Measurements from ENCODE around the gene GANC. TPM values are rescaled to one million over a fixed set of nuclear protein-coding genes. Genes with fewer than 3 reads are reported as not detected.

Gene GANC
- total and polyA plus RNA-seq, 2 donors (not counting 1 experiment from before 2014, with no cell fraction given): 15.1 to 24.6 TPM

DNA sequence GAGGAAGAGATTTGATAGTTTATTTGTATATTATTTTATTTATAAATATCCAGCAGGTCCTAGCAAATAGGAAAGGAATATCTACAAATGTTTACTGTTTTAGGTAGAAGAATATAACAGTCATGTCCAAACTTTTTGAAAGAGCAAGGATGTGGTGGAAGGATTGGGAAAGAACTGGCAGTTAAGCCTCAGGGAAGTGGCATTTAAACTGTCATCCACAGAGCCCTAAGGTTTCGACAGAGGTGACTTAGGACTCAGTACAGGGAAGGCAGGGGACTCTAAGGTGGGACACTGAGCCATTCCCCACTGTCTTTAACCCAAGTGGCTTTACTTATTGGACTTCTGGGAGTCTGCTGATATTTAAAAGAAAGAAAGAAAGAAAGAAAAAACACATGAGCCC is 12.0 kb downstream of the GANC start:
- H3K27ac ChIP-seq (ENCODE audit: insufficient read depth, low read length): no peak overlapping the region
- H3K4me1 ChIP-seq (ENCODE audit: control insufficient read depth, extremely low read depth, insufficient read depth, low read length): peaks cover 7% of the 10 kb centered on the region
- no peak overlapping the region for H3K9ac ChIP-seq (ENCODE audit: insufficient read depth, low read length)
- H3K9me3 ChIP-seq (ENCODE audit: control insufficient read depth, insufficient read depth, low read depth, low read length): no peaks in the 10 kb centered on the region
- no peaks in the 10 kb centered on the region for H3K79me2 ChIP-seq (ENCODE audit: control insufficient read depth, insufficient read depth, low read length)
- TF ChIP-seq EZH2 (IDR thresholded peaks at IDR 0.05; ENCODE audit: low read length, missing control alignments): no peak
- TF ChIP-seq, protein P1, sequence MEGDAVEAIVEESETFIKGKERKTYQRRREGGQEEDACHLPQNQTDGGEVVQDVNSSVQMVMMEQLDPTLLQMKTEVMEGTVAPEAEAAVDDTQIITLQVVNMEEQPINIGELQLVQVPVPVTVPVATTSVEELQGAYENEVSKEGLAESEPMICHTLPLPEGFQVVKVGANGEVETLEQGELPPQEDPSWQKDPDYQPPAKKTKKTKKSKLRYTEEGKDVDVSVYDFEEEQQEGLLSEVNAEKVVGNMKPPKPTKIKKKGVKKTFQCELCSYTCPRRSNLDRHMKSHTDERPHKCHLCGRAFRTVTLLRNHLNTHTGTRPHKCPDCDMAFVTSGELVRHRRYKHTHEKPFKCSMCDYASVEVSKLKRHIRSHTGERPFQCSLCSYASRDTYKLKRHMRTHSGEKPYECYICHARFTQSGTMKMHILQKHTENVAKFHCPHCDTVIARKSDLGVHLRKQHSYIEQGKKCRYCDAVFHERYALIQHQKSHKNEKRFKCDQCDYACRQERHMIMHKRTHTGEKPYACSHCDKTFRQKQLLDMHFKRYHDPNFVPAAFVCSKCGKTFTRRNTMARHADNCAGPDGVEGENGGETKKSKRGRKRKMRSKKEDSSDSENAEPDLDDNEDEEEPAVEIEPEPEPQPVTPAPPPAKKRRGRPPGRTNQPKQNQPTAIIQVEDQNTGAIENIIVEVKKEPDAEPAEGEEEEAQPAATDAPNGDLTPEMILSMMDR (conservative IDR thresholded peaks at IDR 0.05 in 1 of 2, IDR thresholded peaks at IDR 0.05 in 1 of 2; ENCODE audit: low read depth in 1 of 2, low read length in 2 of 2): no peak
- H3K36me3 ChIP-seq (ENCODE audit: control insufficient read depth, insufficient read depth, low read length): peaks cover 4% of the 10 kb centered on the region
- no peak overlapping the region for H3K4me3 ChIP-seq (replicated peaks in 1 of 4; ENCODE audit: control extremely low read depth in 1 of 4, insufficient read depth in 1 of 4, low read depth in 3 of 4, low read length in 4 of 4)
- H4K20me1 ChIP-seq (ENCODE audit: control insufficient read depth, extremely low read depth, insufficient read depth, low read length): no peaks in the 10 kb centered on the region
- DNase-seq (ENCODE audit: low read depth in 2 of 2): no peak
- no peaks in the 10 kb centered on the region for H3K27me3 ChIP-seq (ENCODE audit: control insufficient read depth, insufficient read depth, low read length)
- no peak overlapping the region for H2AFZ ChIP-seq (ENCODE audit: low read length)
- no peak overlapping the region for H3K4me2 ChIP-seq (ENCODE audit: extremely low read depth, insufficient read depth, low read length)

DNA sequence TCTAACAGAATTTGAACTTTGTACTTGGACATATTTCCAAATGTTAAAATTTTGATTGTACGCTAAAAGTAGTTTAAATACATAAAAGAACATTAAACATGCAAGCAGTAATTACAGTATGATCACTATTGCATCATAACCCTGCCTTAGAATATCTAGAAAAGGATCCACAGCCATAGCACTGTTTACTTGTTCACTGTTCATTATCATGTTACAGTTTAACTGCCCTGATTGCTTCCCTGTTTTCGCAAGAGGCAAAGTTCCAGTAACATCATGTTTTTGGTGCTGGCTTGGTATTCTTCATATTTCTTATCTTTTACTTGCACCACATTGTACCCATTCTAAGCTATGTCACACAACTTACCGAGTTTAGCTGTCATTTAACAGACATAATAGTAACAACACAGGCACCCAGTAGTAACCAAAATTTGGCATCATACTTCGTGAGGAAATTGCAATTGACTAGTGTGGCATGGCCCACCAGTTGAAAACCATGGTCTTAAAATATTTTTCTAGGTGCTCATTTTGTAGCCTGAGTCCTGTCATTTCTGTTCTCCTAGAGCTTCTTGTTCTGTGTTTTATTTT is 13.5 kb downstream of the GANC start:
- Histone ChIP-seq H3K36me3 (ENCODE audit: control insufficient read depth, insufficient read depth, low read length) (no peaks in the 10 kb centered on the region), H3K27me3 (ENCODE audit: control insufficient read depth, insufficient read depth, low read length) (no peaks in the 10 kb centered on the region), H3K27ac (ENCODE audit: insufficient read depth, low read length) (no peak overlapping the region), H3K4me1 (ENCODE audit: control insufficient read depth, extremely low read depth, insufficient read depth, low read length) (peaks cover 7% of the 10 kb centered on the region), H3K79me2 (ENCODE audit: control insufficient read depth, insufficient read depth, low read length) (no peaks in the 10 kb centered on the region), H3K4me3 (replicated peaks in 1 of 4; ENCODE audit: control extremely low read depth in 1 of 4, insufficient read depth in 1 of 4, low read depth in 3 of 4, low read length in 4 of 4) (no peak overlapping the region), H2AFZ (ENCODE audit: low read length) (no peak overlapping the region), H3K4me2 (ENCODE audit: extremely low read depth, insufficient read depth, low read length) (no peak overlapping the region), H4K20me1 (ENCODE audit: control insufficient read depth, extremely low read depth, insufficient read depth, low read length) (no peaks in the 10 kb centered on the region), H3K9ac (ENCODE audit: insufficient read depth, low read length) (no peak overlapping the region), H3K9me3 (ENCODE audit: control insufficient read depth, insufficient read depth, low read depth, low read length) (no peaks in the 10 kb centered on the region)
- peak in 1 of 2 donors; percentile 75 for DNase-seq (ENCODE audit: low read depth in 2 of 2)
- TF ChIP-seq, protein P1 (conservative IDR thresholded peaks at IDR 0.05 in 1 of 2, IDR thresholded peaks at IDR 0.05 in 1 of 2; ENCODE audit: low read depth in 1 of 2, low read length in 2 of 2): no peak
- TF ChIP-seq EZH2 (IDR thresholded peaks at IDR 0.05; ENCODE audit: low read length, missing control alignments): no peak

DNA sequence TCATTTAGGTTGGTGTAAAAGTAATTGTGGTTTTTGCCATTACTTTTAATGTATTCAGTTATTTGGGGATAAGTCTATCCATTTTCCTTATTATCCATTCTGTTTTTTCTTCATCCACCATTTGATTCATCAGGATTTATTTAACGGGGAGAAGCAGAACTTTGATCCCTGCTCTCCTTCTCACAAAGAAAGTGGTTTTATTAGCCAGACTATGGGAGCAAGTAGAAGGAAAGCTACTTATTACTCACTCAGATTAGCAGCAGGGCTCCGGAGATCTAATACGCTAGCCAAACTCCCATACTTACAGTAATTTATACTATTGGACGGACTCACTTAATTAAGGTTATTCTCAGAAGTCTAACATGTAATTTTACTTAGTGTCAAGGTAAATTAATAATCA is 14.9 kb downstream of the GANC start:
- peaks cover 7% of the 10 kb centered on the region for H3K4me1 ChIP-seq (ENCODE audit: control insufficient read depth, extremely low read depth, insufficient read depth, low read length)
- no peak overlapping the region for H3K9ac ChIP-seq (ENCODE audit: insufficient read depth, low read length)

More for the DNA sequence above, 14.9 kb downstream of the GANC start:
- no peaks in the 10 kb centered on the region for H4K20me1 ChIP-seq (ENCODE audit: control insufficient read depth, extremely low read depth, insufficient read depth, low read length)
- no peaks in the 10 kb centered on the region for H3K36me3 ChIP-seq (ENCODE audit: control insufficient read depth, insufficient read depth, low read length)
- H3K4me3 ChIP-seq (replicated peaks in 1 of 4; ENCODE audit: control extremely low read depth in 1 of 4, insufficient read depth in 1 of 4, low read depth in 3 of 4, low read length in 4 of 4): no peak overlapping the region
- no peak overlapping the region for H2AFZ ChIP-seq (ENCODE audit: low read length)
- H3K79me2 ChIP-seq (ENCODE audit: control insufficient read depth, insufficient read depth, low read length): no peaks in the 10 kb centered on the region
- no peaks in the 10 kb centered on the region for H3K27me3 ChIP-seq (ENCODE audit: control insufficient read depth, insufficient read depth, low read length)
- H3K4me2 ChIP-seq (ENCODE audit: extremely low read depth, insufficient read depth, low read length): no peak overlapping the region
- no peak for DNase-seq (ENCODE audit: low read depth in 2 of 2)
- H3K9me3 ChIP-seq (ENCODE audit: control insufficient read depth, insufficient read depth, low read depth, low read length): no peaks in the 10 kb centered on the region
- H3K27ac ChIP-seq (ENCODE audit: insufficient read depth, low read length): no peak overlapping the region
- TF ChIP-seq, protein P1 (conservative IDR thresholded peaks at IDR 0.05 in 1 of 2, IDR thresholded peaks at IDR 0.05 in 1 of 2; ENCODE audit: low read depth in 1 of 2, low read length in 2 of 2): no peak
- no peak for TF ChIP-seq EZH2 (IDR thresholded peaks at IDR 0.05; ENCODE audit: low read length, missing control alignments)
